GM19238 (cell line): ENCODE data around the gene ETV3.
"Not testable (repeated sequence)": the region's sequence is repeated elsewhere in the genome, so short reads cannot be mapped to it uniquely, and the experiment has no call there.

Experiments
- DNase-seq: peaks from one replicate; pipeline ENCODE4 v3.0.0; 2011; ENCODE audit warnings: low spot score; ENCODE audit not compliant: insufficient read length

The ETV3 gene

DNA sequence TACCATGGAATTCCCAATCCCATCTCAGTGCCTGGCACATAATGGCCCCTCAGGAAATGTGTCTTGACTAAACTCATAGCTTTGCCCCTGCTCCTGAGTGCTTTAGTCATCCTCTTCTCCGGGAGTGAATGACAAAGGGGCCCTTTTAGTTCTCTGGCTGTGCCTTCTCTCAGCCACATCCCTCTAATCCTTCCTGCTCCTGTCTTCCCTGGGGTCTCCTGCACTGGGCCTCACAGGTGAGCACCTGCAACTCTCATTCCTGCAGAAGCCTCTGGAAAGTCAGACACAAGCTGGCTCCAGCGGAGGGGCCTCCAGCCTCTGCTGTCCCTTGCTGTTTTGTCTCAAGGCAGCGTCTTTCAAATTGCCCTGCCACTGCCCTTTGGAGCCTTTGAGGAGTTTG lies 24.6 kb downstream of the ETV3 start:
- DNase-seq: no peak

DNA sequence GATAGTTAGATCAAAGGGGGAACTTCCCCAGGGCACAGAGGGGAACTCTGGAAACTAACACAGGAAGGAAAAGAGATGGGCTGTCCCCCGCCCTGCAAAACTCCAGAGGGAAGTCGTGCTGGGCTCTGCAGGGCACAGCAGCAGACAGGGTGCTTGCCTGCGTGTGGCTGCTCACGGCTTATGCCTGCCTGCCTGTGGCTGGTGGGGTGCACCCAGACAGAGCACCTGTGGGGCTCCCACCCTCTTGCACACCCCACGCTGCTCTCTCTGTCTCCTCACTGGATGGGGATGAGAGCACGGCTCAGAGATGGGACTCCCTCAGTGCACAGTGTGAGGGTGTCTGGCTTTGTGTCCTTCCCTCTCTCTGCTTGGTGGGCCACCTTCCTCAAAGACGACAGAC lies 25.1 kb downstream of the ETV3 start:
- DNase-seq: no peak

DNA sequence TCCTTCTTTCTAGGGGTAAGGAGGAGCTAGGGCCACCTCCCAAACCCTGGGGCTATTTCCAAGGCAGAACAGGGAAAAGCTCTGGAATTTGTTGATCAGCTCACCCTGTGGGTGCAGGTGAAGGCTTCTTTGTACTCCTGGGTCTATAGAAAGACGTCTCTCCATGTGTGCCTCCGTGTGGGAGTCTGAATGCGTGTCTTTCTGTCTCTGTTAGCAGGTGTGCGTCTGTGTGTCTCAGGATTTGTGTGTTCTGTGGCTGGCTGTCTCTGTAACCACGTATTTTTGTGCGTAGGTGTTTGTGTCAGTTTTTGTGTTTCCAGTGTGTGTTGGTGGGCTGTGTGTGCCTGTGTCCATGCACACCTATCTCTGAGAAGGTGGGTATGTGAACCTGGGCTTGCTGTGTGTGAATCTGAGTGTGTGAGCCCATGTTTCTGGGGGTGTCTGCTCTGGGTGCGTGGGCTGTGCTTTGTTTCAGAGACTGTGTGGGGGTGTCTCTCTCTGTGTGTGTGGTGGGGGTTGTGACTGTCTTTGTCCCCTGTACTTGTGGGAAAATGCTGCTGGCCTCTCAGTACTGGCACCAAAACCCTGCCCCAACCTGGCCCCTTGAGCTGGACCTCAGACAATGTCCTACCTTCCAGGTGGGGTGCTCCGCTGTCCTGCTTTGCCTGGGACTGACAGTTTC lies 25.9 kb downstream of the ETV3 start:
- no peak for DNase-seq

- no peak for DNase-seq
Observed at GRCh38 chr1:157111396-157112165, 26.6 kb downstream of the ETV3 start.

- DNase-seq: no peak
Observed at GRCh38 chr1:157110686-157111085, 27.5 kb downstream of the ETV3 start.

DNA sequence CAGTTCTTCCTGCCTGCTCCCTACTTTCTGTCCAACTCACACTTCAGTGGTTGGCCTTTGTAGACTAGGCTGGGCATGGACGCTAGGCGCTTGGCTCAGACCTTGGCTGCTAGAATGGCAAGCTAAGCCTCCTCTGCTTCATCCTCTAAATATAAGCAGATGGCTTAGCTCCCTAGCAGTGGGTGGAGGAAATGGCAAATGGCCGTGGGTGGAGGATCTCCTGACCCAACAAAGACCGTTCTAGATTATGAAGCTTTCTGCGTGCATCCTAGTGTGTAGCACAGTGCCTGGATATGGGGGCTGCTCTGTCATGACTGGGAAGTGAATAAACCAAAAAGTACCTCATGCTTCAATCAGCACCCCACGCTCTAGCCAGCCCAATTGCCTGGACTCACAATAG lies 28.2 kb downstream of the ETV3 start:
- DNase-seq: no peak

DNA sequence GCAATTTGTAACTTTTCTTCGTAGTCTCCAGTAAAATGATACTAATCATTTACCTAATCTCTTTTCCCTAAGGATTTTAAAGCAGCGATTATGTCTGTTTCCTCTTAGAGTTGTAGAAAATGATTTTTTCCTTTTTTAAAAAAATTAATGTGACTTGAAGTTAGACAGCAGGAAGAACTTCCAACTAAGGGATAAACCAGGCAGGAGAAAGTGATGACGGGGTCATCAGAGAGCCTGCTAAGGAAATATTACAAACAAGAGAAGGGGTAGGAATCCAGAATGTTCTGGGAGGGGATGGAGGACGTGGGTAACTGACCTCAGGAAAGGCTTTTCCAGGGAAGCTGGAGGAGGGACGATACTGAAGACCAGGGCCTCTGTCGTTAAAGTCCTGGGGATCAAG lies 29.7 kb downstream of the ETV3 start:
- DNase-seq: no peak

DNA sequence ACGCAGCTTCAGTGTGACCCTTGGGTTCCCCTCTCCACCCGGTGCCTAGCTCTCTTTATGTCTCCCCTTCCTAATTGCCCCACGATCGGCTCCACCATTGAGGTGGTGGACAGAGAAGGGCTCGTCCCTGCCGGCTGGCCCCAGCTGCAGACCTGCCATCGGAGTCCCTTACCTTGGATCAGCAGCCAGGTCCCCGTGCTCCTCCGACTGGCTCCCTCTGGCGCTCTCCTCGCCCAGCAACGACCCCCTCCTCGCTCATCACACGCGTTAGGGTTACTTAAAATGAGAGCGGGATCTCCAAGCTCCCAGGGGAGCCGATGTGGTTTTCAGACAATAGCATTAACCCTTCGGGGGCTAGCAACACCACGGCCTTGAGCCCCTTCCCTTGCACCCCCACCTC lies 30.5 kb downstream of the ETV3 start:
- no peak for DNase-seq

- no peak for DNase-seq
Observed at GRCh38 chr1:157106813-157107189, 31.4 kb downstream of the ETV3 start.

GRCh38 chr1:157105988-157106812 lies 32.0 kb downstream of the ETV3 start:
- DNase-seq: peak; percentile 80

DNA sequence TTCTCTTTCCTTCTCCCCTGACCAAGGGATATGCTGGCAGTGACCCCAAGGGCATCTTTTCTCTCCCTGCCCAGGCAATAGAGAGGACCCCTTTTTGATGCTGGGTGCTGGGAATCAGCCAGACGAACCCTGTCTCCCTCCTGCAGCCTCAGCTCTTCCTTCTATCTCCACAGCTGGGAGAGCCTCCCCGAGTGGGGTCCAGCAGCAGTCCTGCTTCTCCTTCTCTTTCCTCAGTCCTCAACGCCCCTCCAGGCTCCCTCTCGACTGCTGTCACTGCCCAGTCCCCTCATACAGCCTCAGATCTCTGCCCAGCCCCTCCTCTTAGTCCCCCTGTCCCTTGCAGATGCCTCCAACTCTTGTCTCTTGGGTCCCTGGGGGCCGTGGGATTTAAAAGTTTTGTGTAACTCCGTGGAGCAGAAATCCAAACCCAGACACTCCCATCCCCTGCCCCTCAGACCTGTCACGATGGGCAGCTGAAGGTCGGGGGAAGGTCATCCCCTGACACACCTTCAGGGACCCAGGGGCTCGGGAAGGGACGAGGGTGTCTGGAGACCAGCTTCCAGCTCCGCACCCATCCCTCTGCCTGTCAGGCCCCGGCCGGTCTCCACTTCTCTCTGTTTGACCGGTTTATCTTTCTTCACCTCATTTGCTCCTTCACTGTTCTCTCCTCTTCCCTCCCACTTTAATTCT lies 32.8 kb downstream of the ETV3 start:
- DNase-seq: no peak

DNA sequence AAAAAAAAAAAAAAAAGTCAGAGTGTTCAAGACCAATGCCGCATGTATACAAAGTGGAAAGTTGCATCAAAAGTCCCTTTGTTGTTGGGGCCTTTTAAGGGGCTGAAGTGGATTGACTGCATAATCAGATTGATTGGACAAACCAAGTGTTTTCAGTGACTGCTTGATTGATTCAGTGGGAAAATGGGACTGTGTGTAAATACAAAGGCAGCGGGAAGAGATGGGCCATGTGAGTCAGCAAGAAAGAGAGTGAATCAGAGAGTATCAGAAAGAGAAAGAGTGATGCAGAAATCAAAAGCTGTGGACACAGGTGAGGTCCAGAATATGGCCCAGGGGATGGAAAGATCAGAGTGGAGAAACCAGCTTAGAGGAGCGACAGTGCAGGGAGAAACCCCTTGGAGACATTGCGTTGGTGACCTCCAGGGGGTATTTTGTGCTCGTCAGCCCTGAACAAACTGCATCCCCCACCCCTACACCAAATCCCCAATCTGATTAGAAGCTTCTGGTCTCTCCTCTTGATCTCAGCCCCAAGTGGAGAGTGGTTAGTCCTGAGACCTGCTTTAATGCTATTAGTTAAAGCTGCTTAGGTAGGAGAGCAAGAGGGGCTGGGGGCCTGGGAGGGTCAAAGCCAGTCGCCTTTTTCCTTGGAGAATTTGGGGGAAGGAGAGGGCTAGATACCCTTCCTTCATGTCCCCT lies 33.4 kb downstream of the ETV3 start:
- no peak for DNase-seq

- no peak for DNase-seq
Observed at GRCh38 chr1:157103268-157103667, 34.9 kb downstream of the ETV3 start.

DNA sequence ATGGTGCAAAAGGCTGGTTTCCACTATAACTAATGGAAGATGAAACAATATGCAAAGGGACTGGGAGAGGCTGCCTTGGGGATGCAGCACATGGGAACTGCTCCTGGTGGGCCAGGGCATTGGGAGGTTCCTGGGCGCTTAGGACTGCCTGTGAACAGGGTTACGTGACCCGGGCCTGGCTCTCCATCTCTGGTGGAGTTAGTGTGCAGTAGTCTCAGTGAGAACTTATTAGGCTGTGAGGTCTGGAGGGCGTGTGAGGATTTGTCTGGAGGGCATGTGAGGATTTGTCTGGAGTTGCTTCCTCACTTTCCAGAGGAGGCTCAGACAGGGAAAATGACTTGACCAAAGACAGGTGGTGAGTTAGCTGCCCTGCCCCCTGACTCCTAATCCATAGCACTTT lies 37.0 kb downstream of the ETV3 start:
- DNase-seq: no peak

DNA sequence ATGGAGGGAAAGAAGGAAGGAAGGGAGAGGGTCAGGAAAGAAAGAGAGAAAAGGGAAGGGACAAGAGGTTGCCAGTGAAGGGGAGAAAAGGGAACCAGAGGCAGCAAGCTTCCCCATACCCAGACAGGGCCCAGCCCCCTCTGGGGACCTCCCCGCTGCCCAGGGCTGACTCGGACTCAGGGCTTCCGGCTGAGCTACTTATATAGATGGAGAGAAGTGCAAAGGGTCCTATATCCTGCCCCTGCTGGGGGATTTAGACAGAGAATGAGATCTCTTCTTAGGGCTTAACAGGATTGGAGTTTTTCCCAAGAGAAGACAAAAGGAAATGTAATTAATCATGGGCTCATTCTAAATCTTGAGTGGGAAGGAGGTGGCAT lies 38.6 kb downstream of the ETV3 start, which contains the start of gene ETV3L:
Gene ETV3L (minus strand): TSS at position 176 of the 377 bp plus-strand sequence. CDS start 285 bp downstream, outside the sequence.
- DNase-seq: no peak

GRCh38 chr1:157098987-157099632 lies 39.1 kb downstream of the ETV3 start:
- not testable (repeated sequence) for DNase-seq

DNA sequence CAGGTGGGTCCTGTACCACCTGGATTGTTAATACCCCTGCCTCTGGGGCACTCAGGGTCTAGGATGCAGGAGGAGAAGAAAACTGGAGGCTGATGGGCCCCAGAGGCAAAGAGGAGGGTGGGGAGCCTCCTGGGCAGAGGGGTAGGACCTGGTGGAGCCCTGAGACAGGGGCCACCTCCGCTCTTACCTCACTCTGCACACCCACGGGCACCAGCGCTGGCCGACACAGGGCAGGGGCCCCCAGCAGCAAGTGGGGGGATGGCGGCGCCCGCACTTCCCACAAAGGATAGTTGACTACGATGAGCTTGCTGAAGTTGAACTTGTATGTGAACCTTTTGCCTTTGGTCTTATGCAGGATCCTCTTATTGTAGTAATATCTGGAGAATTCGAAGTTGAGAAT lies 39.7 kb downstream of the ETV3 start:
- DNase-seq: no peak

DNA sequence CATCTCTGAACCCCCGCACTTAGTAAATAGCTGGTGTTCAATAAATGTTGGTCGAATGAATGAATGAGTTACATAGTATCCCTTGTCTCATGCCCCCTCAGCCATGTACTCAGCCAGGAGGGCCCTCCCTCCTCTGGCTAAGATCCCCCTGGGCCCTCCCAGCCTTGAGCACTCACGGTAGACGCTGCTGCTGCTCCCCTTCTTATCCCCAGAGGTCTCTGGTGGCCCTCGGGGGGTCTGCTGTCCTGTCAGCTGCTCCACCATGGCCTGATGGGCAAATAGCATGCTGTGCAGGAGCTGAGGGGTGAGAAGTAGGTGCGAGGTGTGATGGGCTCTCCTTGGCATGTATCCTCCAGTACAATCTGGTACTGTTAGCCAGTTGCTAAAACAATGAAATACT lies 40.5 kb downstream of the ETV3 start:
- no peak for DNase-seq

DNA sequence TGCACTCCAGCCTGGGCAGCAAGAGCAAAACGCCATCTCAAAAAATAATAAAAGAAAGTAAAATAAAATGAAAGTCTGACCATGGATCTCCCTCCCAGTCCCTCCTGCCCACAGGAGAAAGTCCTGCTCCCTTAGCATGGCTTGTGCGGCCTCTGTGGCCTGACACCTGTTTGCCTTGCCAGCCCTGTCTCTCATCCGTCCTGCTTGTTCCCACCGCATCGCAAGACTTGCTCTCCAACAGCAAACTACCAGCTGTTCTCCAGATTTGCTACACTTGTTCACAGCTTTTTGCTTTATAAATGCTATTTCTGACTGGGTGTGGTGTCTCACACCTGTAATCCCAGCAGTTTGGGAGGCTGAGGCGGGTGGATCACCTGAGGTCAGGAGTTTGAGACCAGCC lies 41.3 kb downstream of the ETV3 start:
- no peak for DNase-seq

DNA sequence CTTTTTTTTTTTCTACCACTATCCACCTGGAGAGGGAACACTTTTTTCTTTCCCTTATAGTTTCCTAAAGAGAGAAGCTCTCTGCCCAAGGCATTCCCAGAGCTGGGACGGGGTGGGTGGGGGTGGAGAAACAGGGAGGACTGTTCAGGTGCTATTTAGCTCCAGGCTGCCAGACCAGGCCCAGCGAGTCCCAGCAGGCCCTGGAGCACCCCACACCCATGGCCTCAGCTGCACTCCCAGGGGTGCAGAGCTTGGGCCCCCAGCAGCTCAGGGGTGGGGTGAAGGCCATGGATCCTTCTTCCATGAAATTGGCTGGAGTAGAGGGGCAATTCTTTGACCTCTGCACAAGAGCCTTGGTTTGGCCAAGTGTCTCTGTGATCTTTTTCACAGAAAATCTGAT lies 42.6 kb downstream of the ETV3 start:
- no peak for DNase-seq

DNA sequence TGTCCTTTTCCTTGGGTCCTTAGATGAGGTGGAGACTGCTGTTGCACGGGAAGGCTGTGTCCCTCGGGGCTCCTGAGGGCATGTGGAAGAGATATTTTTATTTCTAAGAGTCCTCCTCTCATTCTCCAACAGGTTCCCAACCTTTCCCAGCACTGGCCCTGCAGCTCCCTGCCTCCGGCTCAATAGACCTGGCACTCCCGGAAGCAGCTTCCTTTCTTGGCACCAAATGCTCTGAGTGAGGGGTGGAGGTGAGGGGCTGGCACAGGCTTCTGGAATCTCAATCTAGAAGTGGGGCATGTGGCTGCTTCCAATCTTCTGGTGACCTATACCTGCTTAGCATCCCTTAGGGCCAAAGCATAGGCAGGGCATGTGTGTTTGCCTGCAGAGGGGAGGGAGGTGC lies 43.1 kb downstream of the ETV3 start:
- no peak for DNase-seq
